ENCODE measurements around the gene DIPK2A. TPM values are rescaled to one million over a fixed set of nuclear protein-coding genes. Genes with fewer than 3 reads are reported as not detected.

DIPK2A gene
- total RNA-seq, 2 donors from 2014 or later = 13.9 to 21.0 TPM

DNA sequence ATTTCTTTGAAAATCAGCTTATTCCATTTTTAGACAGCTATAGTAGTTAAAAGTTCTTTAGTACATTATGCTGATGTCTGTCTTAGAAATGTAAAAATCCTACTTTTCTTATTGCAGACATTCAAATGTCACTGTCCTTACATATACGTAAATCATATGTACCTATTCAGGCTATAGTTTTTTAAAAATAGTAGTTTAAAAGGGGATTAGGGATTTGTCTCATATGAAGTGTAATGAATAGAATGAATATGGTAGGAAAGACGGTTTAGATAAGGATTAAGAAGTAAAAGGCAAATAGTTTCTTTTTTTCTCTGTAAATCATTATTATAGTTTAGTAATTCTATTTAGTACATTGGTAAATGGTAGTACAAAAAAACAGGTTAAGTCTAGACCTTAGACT lies 7.4 kb downstream of the DIPK2A start:
- H3K27ac Mint-ChIP-seq = no peak overlapping the region
- no peaks in the 10 kb centered on the region for H3K9me3 ChIP-seq (ENCODE audit: control insufficient read depth, low read length, poor library complexity, severe bottlenecking)
- no peaks in the 10 kb centered on the region for H3K36me3 Mint-ChIP-seq (ENCODE audit: low read depth)
- H3K27me3 Mint-ChIP-seq = no peaks in the 10 kb centered on the region
- H3K4me3 Mint-ChIP-seq = no peak overlapping the region
- DNase-seq (no peak), ATAC-seq (no peak)
- peaks cover 33% of the 10 kb centered on the region for H3K4me1 Mint-ChIP-seq

- DNase-seq (no peak), ATAC-seq (no peak)
- H3K4me3 Mint-ChIP-seq = no peak overlapping the region
- H3K27me3 Mint-ChIP-seq = no peaks in the 10 kb centered on the region
- peak overlapping the region; percentile 69 for H3K27ac Mint-ChIP-seq
- H3K36me3 Mint-ChIP-seq (ENCODE audit: low read depth) = no peaks in the 10 kb centered on the region
- H3K4me1 Mint-ChIP-seq = peaks cover 31% of the 10 kb centered on the region
- H3K9me3 ChIP-seq (ENCODE audit: control insufficient read depth, low read length, poor library complexity, severe bottlenecking) = no peaks in the 10 kb centered on the region
Observed at GRCh38 chr3:143979813-143980212, 8.2 kb downstream of the DIPK2A start.

GRCh38 chr3:143988306-143988705 lies 16.7 kb downstream of the DIPK2A start:
- no peak for ATAC-seq
- no peaks in the 10 kb centered on the region for H3K9me3 ChIP-seq (ENCODE audit: control insufficient read depth, low read length, poor library complexity, severe bottlenecking)
- Mint-ChIP-seq H3K36me3 (ENCODE audit: low read depth) (peaks cover 3% of the 10 kb centered on the region), H3K4me3 (no peak overlapping the region), H3K27me3 (no peaks in the 10 kb centered on the region), H3K4me1 (peaks cover 18% of the 10 kb centered on the region), H3K27ac (no peak overlapping the region)
- DNase-seq = no peak

GRCh38 chr3:143989461-143989860 lies 17.8 kb downstream of the DIPK2A start:
- no peak overlapping the region for H3K27ac Mint-ChIP-seq
- H3K27me3 Mint-ChIP-seq = no peaks in the 10 kb centered on the region
- H3K9me3 ChIP-seq (ENCODE audit: control insufficient read depth, low read length, poor library complexity, severe bottlenecking) = no peaks in the 10 kb centered on the region
- H3K4me3 Mint-ChIP-seq = no peak overlapping the region
- H3K4me1 Mint-ChIP-seq = peaks cover 13% of the 10 kb centered on the region
- no peak for ATAC-seq
- peaks cover 3% of the 10 kb centered on the region for H3K36me3 Mint-ChIP-seq (ENCODE audit: low read depth)
- no peak for DNase-seq

DNA sequence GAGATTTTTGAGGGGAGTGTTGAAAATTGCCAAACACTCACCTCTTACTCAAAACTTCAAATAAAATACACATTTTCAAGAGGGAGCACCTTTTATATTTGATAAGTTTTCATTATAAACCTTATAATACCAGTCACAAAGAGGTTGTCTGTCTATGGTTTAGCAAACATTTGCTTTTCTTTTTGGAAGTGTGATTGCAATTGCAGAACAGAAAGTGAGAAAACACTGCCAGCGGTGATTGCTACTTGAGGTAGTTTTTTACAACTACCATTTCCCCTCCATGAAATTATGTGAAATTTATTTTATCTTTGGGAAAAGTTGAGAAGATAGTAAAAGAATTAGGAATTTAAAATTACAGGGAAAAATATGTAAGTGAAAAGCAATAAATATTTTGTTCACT lies 20.1 kb downstream of the DIPK2A start:
- ATAC-seq = no peak

GRCh38 chr3:143998266-143998665 lies 26.6 kb downstream of the DIPK2A start:
- Mint-ChIP-seq H3K4me3 (no peak overlapping the region), H3K27me3 (no peaks in the 10 kb centered on the region), H3K36me3 (ENCODE audit: low read depth) (peaks cover 3% of the 10 kb centered on the region), H3K4me1 (peaks cover 4% of the 10 kb centered on the region), H3K27ac (no peak overlapping the region)
- ATAC-seq = peak; percentile 20
- no peak for DNase-seq
- H3K9me3 ChIP-seq (ENCODE audit: control insufficient read depth, low read length, poor library complexity, severe bottlenecking) = no peaks in the 10 kb centered on the region

More for the DNA sequence above, 20.1 kb downstream of the DIPK2A start:
- H3K9me3 ChIP-seq (ENCODE audit: control insufficient read depth, low read length, poor library complexity, severe bottlenecking) = no peaks in the 10 kb centered on the region
- Mint-ChIP-seq H3K27me3 (no peaks in the 10 kb centered on the region), H3K27ac (no peak overlapping the region), H3K36me3 (ENCODE audit: low read depth) (peaks cover 3% of the 10 kb centered on the region), H3K4me1 (peaks cover 12% of the 10 kb centered on the region), H3K4me3 (no peak overlapping the region)
- no peak for DNase-seq

GRCh38 chr3:144003051-144003450 lies 31.4 kb downstream of the DIPK2A start:
- no peaks in the 10 kb centered on the region for H3K27me3 Mint-ChIP-seq
- H3K4me3 Mint-ChIP-seq = no peak overlapping the region
- peaks cover 3% of the 10 kb centered on the region for H3K36me3 Mint-ChIP-seq (ENCODE audit: low read depth)
- peaks cover 6% of the 10 kb centered on the region for H3K4me1 Mint-ChIP-seq
- DNase-seq (no peak), ATAC-seq (no peak)
- H3K9me3 ChIP-seq (ENCODE audit: control insufficient read depth, low read length, poor library complexity, severe bottlenecking) = no peaks in the 10 kb centered on the region
- H3K27ac Mint-ChIP-seq = no peak overlapping the region

GRCh38 chr3:144010371-144010770 lies 38.7 kb downstream of the DIPK2A start:
- H3K27me3 Mint-ChIP-seq = no peaks in the 10 kb centered on the region
- no peaks in the 10 kb centered on the region for H3K36me3 Mint-ChIP-seq (ENCODE audit: low read depth)
- no peak overlapping the region for H3K4me3 Mint-ChIP-seq

DNA sequence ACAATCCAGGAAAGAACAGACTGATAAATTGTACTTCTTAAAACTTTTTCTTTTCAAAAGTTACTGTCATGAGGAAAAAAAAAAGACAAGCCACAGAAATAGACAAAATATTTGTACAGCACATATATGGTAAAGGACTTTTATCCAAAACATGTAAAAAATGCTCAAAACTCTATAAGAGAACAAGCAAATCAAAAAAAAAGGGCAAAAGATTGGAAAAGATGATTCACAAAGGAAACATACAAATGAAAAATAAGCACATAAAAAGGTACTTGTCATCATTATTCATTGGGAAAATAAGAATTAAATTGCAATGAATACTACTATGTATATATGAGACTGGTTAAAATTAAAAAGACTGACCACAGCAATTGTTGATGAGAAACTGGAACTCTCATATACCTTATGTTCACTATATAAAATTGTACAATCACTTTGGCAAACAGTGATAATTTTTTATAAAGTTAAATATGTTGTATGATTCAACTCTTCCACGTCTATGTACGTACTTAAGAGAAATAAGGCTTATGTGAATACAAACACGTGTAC lies 39.7 kb downstream of the DIPK2A start:
- Mint-ChIP-seq H3K4me1 (no peaks in the 10 kb centered on the region), H3K27me3 (no peaks in the 10 kb centered on the region), H3K36me3 (ENCODE audit: low read depth) (no peaks in the 10 kb centered on the region), H3K27ac (no peak overlapping the region), H3K4me3 (no peak overlapping the region)
- ATAC-seq (no peak), DNase-seq (no peak)
- no peaks in the 10 kb centered on the region for H3K9me3 ChIP-seq (ENCODE audit: control insufficient read depth, low read length, poor library complexity, severe bottlenecking)

More at GRCh38 chr3:144010371-144010770, 38.7 kb downstream of the DIPK2A start:
- no peak for ATAC-seq
- Mint-ChIP-seq H3K27ac (no peak overlapping the region), H3K4me1 (no peaks in the 10 kb centered on the region)
- H3K9me3 ChIP-seq (ENCODE audit: control insufficient read depth, low read length, poor library complexity, severe bottlenecking) = no peaks in the 10 kb centered on the region
- no peak for DNase-seq

GRCh38 chr3:144015133-144015532 lies 43.5 kb downstream of the DIPK2A start:
- H3K4me3 Mint-ChIP-seq = no peak overlapping the region
- ATAC-seq = no peak
- DNase-seq = no peak

DNA sequence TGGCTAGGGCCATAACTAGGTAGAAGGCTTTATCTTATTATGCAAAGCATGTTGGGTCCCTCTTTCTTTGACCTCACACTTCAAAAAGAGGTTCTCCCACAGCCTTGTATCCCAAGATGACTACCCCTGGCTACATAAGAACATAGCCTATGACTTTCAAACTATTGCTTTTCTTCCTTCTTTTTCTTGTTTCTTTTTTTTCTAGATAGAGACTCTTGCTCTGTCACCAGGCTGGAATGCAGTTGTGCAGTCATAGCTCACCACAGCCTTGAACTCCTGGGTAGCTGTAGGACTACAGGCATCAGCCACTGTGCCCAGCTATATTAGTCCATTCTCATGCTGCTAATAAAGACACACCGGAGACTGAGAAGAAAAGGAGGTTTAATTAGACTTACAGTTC lies 47.2 kb downstream of the DIPK2A start:
- no peaks in the 10 kb centered on the region for H3K9me3 ChIP-seq (ENCODE audit: control insufficient read depth, low read length, poor library complexity, severe bottlenecking)
- H3K27me3 Mint-ChIP-seq = no peaks in the 10 kb centered on the region
- no peak overlapping the region for H3K27ac Mint-ChIP-seq
- H3K4me3 Mint-ChIP-seq = no peak overlapping the region
- no peaks in the 10 kb centered on the region for H3K4me1 Mint-ChIP-seq
- H3K36me3 Mint-ChIP-seq (ENCODE audit: low read depth) = peaks cover 4% of the 10 kb centered on the region
- ATAC-seq (no peak), DNase-seq (no peak)

More at GRCh38 chr3:144015133-144015532, 43.5 kb downstream of the DIPK2A start:
- no peaks in the 10 kb centered on the region for H3K4me1 Mint-ChIP-seq
- no peaks in the 10 kb centered on the region for H3K27me3 Mint-ChIP-seq
- peaks cover 4% of the 10 kb centered on the region for H3K36me3 Mint-ChIP-seq (ENCODE audit: low read depth)
- H3K27ac Mint-ChIP-seq = no peak overlapping the region
- H3K9me3 ChIP-seq (ENCODE audit: control insufficient read depth, low read length, poor library complexity, severe bottlenecking) = no peaks in the 10 kb centered on the region

Other genes starting within 250 kb of the DIPK2A start
- 10 to 100 TPM; 25.3 to 31.8 TPM for gene SLC9A9, start 123.4 kb upstream of the DIPK2A start, total RNA-seq

Data from T-helper 17 cell (primary cell).